SK-N-SH (cell line): ENCODE data around the gene HSF5. TPM values are rescaled to one million over a fixed set of nuclear protein-coding genes. Genes with fewer than 3 reads are reported as not detected.

ENCODE experiments used
- CTCF ChIA-PET: fragments of 300-600, 350-600 bp; formaldehyde crosslinking; extraction: SDS; loops from one replicate; lab custom pipeline; 2021; lab: Yijun Ruan, JAX
- POLR2A ChIA-PET: fragments of 350-600 bp; sonication (Branson Sonifier 250); formaldehyde crosslinking; extraction: SDS; loops from one replicate; lab custom pipeline; 2020; ENCODE audit warnings: antibody characterized with exemption, inconsistent platforms; lab: Yijun Ruan, JAX
- DNase-seq: peaks from one replicate; pipeline ENCODE4 v3.0.0; 2012
- H2AFZ ChIP-seq: fragments of 200-600 bp; sonication (generic); 2 replicates; pipeline ENCODE4 v1.8.1; 2016; ENCODE audit warnings: antibody characterized with exemption, mild to moderate bottlenecking, low read depth
- H3F3A ChIP-seq: fragments of 200-600 bp; sonication (generic); replicated peaks from 2 replicates; pipeline ENCODE3; 2016; ENCODE audit warnings: antibody characterized with exemption, mild to moderate bottlenecking; ENCODE audit not compliant: insufficient read depth
- H3K27ac ChIP-seq, 2 experiments: fragments of 200-500 bp in 1 of 2; fragments of 200-600 bp in 1 of 2; sonication (Bioruptor generic) in 1 of 2; sonication (generic), shearing (Covaris generic) in 1 of 2; 2 replicates each; pipeline versions ENCODE4 v1.5.1 to v1.6.1; 2014 to 2016; ENCODE audit warnings: low read depth in 2 of 2, inconsistent platforms in 1 of 2, low read length in 1 of 2, mild to moderate bottlenecking in 1 of 2, mixed read lengths in 1 of 2
- H3K27me3 ChIP-seq: fragments of 200-600 bp; sonication (generic), shearing (Covaris generic); 2 replicates; pipeline ENCODE4 v1.6.1; 2016; ENCODE audit warnings: mixed run types; ENCODE audit not compliant: insufficient read depth
- H3K36me3 ChIP-seq, 2 experiments: fragments of 200-500 bp in 1 of 2; fragments of 200-600 bp in 1 of 2; sonication (Bioruptor generic) in 1 of 2; sonication (generic) in 1 of 2; replicated peaks in 1 of 2; 2 replicates each; pipeline versions ENCODE3 to v1.5.1; 2014 to 2016; ENCODE audit warnings: low read length in 1 of 2, mild to moderate bottlenecking in 1 of 2; ENCODE audit not compliant: insufficient read depth in 2 of 2, control insufficient read depth in 1 of 2
- H3K4me1 ChIP-seq, 2 experiments: fragments of 200-500 bp in 1 of 2; fragments of 200-600 bp in 1 of 2; sonication (Bioruptor generic) in 1 of 2; sonication (generic), shearing (Covaris generic) in 1 of 2; 2 replicates each; pipeline versions ENCODE4 v1.5.1 to v1.6.1; 2014 to 2016; ENCODE audit warnings: low read depth in 1 of 2, low read length in 1 of 2, mixed run types in 1 of 2; ENCODE audit not compliant: insufficient read depth in 2 of 2, control insufficient read depth in 1 of 2
- H3K4me2 ChIP-seq: fragments of 200-600 bp; sonication (generic), shearing (Covaris generic); 2 replicates; pipeline ENCODE4 v1.6.1; 2017; ENCODE audit warnings: mixed run types
- H3K4me3 ChIP-seq, 2 experiments: fragments of 200-500 bp in 1 of 2; fragments of 200-600 bp in 1 of 2; sonication (Bioruptor generic) in 1 of 2; sonication (generic), shearing (Covaris generic) in 1 of 2; 2 replicates each; pipeline versions ENCODE4 v1.5.1 to v1.8.1; 2014 to 2016; ENCODE audit warnings: low read depth in 2 of 2, inconsistent platforms in 1 of 2, low read length in 1 of 2, mild to moderate bottlenecking in 1 of 2, mixed read lengths in 1 of 2, moderate library complexity in 1 of 2
- H3K79me2 ChIP-seq: fragments of 200-600 bp; sonication (generic); 2 replicates; pipeline ENCODE4 v1.8.1; 2017; ENCODE audit warnings: mild to moderate bottlenecking; ENCODE audit not compliant: insufficient read depth
- H3K9ac ChIP-seq: fragments of 200-600 bp; sonication (generic); 2 replicates; pipeline ENCODE4 v1.6.1; 2017; ENCODE audit warnings: mixed run types
- H3K9me2 ChIP-seq: fragments of 200-600 bp; sonication (generic); 2 replicates; pipeline ENCODE4 v1.6.1; 2017; ENCODE audit warnings: mixed run types
- H3K9me3 ChIP-seq: fragments of 200-600 bp; sonication (generic); 2 replicates; pipeline ENCODE4 v1.6.1; 2017; ENCODE audit warnings: mixed run types, mild to moderate bottlenecking, moderate library complexity
- H4K20me1 ChIP-seq: fragments of 200-600 bp; sonication (generic); 2 replicates; pipeline ENCODE4 v1.6.1; 2017; ENCODE audit warnings: mild to moderate bottlenecking, mixed run types; ENCODE audit not compliant: insufficient read depth
- CHD2 ChIP-seq: fragments of 150-350 bp; IDR thresholded peaks from 2 replicates; pipeline ENCODE4 v1.6.1; 2018; ENCODE audit warnings: low read length; ENCODE audit not compliant: partially characterized antibody
- CTCF ChIP-seq: fragments of 200-600 bp; sonication (generic); IDR thresholded peaks from 2 replicates; pipeline ENCODE4 v1.6.1; 2017; ENCODE audit warnings: antibody characterized with exemption, mild to moderate bottlenecking, moderate library complexity
- ELF1 ChIP-seq: IDR thresholded peaks from 2 replicates; pipeline ENCODE4 v1.4.0; 2012
- EZH2phosphoT487 ChIP-seq: fragments of 200-600 bp; sonication (generic); IDR thresholded peaks from 2 replicates; pipeline ENCODE4 v1.6.1; 2017; ENCODE audit warnings: low read depth, mixed run types, mild to moderate bottlenecking, antibody characterized with exemption, moderate library complexity, borderline replicate concordance
- FOSL2 ChIP-seq: IDR thresholded peaks from 2 replicates; pipeline ENCODE4 v1.4.0; 2012; ENCODE audit warnings: low read depth, mild to moderate bottlenecking, moderate library complexity, borderline replicate concordance
- GABPA ChIP-seq: IDR thresholded peaks from 2 replicates; pipeline ENCODE4 v1.4.0; 2012; ENCODE audit warnings: low read depth, mild to moderate bottlenecking
- GATA2 ChIP-seq: sonication (generic); formaldehyde crosslinking; IDR thresholded peaks from 2 replicates; pipeline ENCODE4 v1.5.0; 2020; ENCODE audit warnings: mild to moderate bottlenecking, missing genetic modification reagents
- JUND ChIP-seq: IDR thresholded peaks from 2 replicates; pipeline ENCODE4 v1.4.0; 2012
- MEF2A ChIP-seq: IDR thresholded peaks from 2 replicates; pipeline ENCODE4 v1.4.0; 2012; ENCODE audit warnings: low read depth, borderline replicate concordance
- NFIC ChIP-seq: IDR thresholded peaks from 2 replicates; pipeline ENCODE4 v1.4.0; 2012; ENCODE audit warnings: borderline replicate concordance
- NRF1 ChIP-seq: IDR thresholded peaks from 2 replicates; pipeline ENCODE4 v1.6.1; 2012; ENCODE audit warnings: low read depth, mild to moderate bottlenecking, low read length
- PBX3 ChIP-seq: IDR thresholded peaks from 2 replicates; pipeline ENCODE4; 2012
- POLR2AphosphoS5 ChIP-seq: IDR thresholded peaks from 2 replicates; pipeline ENCODE4 v1.6.1; 2012; ENCODE audit warnings: low read depth, low read length
- RCOR1 ChIP-seq: fragments of 150-350 bp; IDR thresholded peaks from 2 replicates; pipeline ENCODE4 v1.6.1; 2017; ENCODE audit warnings: antibody characterized with exemption, low read length
- REST ChIP-seq: IDR thresholded peaks from 2 replicates; pipeline ENCODE4 v1.6.1; 2012; ENCODE audit warnings: mild to moderate bottlenecking, low read depth, low read length, moderate library complexity
- RXRA ChIP-seq: IDR thresholded peaks from 2 replicates; pipeline ENCODE4 v1.4.0; 2012; ENCODE audit warnings: low read depth, mild to moderate bottlenecking, borderline replicate concordance
- SMC3 ChIP-seq: IDR thresholded peaks from 2 replicates; pipeline ENCODE4 v1.6.1; 2012; ENCODE audit warnings: low read depth, low read length, improper control_type of control experiment
- TAF1 ChIP-seq: IDR thresholded peaks from 2 replicates; pipeline ENCODE4 v1.6.1; 2012; ENCODE audit warnings: low read depth, mild to moderate bottlenecking, low read length, moderate library complexity, borderline replicate concordance
- ZBTB33 ChIP-seq: IDR thresholded peaks from 2 replicates; pipeline ENCODE4 v1.4.0; 2012; ENCODE audit warnings: low read depth, borderline replicate concordance
- WGBS: methylation state at CpG from one replicate; pipeline ENCODE4 v1.1.6; 2017; ENCODE audit warnings: low lambda C conversion rate; 5-methylcytosine and 5-hydroxymethylcytosine counted together
- polyA plus RNA-seq, 3 experiments: library from polyadenylated mRNA; depleted of rRNA; stranded (reverse); fragments of >200 nt; gene quantifications; 2 replicates each; pipeline ENCODE4 v1.2.3, GENCODE V29; 2012

Gene HSF5
- polyA plus RNA-seq, 1 of the 3 experiments (the other 2 are of a cell fraction), result not detected

GRCh38 chr17:58528443-58528842, 40.2 kb upstream of the HSF5 start:
- no peaks in the 10 kb centered on the region for H3K27me3 ChIP-seq

More at GRCh38 chr17:58528443-58528842, 40.2 kb upstream of the HSF5 start:
- no peak overlapping the region for H3K9ac ChIP-seq
- peaks cover 5% of the 10 kb centered on the region for H3F3A ChIP-seq
- DNase-seq, result no peak
- no peaks in the 10 kb centered on the region for H3K9me3 ChIP-seq
- no peaks in the 10 kb centered on the region for H3K36me3 ChIP-seq
- no peaks in the 10 kb centered on the region for H4K20me1 ChIP-seq
- H3K9me2 ChIP-seq, result no peaks in the 10 kb centered on the region
- no peak overlapping the region for H3K27ac ChIP-seq
- ChIA-PET CTCF (interaction anchor here (1.1 to 10.3 kb wide), 4 partner anchors 8 to 476 kb away, joined by 4 to 112 read pairs (median 7); no protein-coding TSS in a partner anchor), POLR2A (interaction anchor here (0.6 to 1.2 kb wide), 4 partner anchors 9 to 103 kb away, joined by 3 to 7 read pairs (median 4); no protein-coding TSS in a partner anchor)
- H3K4me2 ChIP-seq, result no peak overlapping the region
- no peak for TF ChIP-seq RXRA
- TF ChIP-seq JUND, result no peak
- TF ChIP-seq GATA2, result no peak
- no peak for TF ChIP-seq SMC3
- no peak for TF ChIP-seq GABPA
- no peak for TF ChIP-seq RCOR1
- no peak for TF ChIP-seq ZBTB33
- no peak for TF ChIP-seq TAF1
- no peak for TF ChIP-seq PBX3
- no peak for TF ChIP-seq NFIC
- TF ChIP-seq CTCF, result no peak
- no peak for TF ChIP-seq POLR2AphosphoS5
- no peak for TF ChIP-seq CHD2
- TF ChIP-seq ELF1, result no peak
- no peak for TF ChIP-seq EZH2phosphoT487
- no peak for TF ChIP-seq MEF2A
- TF ChIP-seq NRF1, result no peak
- TF ChIP-seq FOSL2, result no peak
- TF ChIP-seq REST, result no peak
- no peaks in the 10 kb centered on the region for H3K79me2 ChIP-seq
- H2AFZ ChIP-seq, result no peak overlapping the region
- H3K4me1 ChIP-seq, result peaks cover 9 to 29% of the 10 kb centered on the region in 2 experiments; a peak in 3 of 4 replicates
- 41% methylated on average over 3 of the region's 3 CpGs for WGBS
- no peak overlapping the region for H3K4me3 ChIP-seq
